Activated gamma-delta T cell (primary cell): ENCODE measurements around the gene TEX2.
"Not testable (repeated sequence)": the region's sequence is repeated elsewhere in the genome, so short reads cannot be mapped to it uniquely, and the experiment has no call there.

Experiments
- DNase-seq: peaks from one replicate; lab custom pipeline; 2025; lab: John Stamatoyannopoulos, UW

TEX2 gene

DNA sequence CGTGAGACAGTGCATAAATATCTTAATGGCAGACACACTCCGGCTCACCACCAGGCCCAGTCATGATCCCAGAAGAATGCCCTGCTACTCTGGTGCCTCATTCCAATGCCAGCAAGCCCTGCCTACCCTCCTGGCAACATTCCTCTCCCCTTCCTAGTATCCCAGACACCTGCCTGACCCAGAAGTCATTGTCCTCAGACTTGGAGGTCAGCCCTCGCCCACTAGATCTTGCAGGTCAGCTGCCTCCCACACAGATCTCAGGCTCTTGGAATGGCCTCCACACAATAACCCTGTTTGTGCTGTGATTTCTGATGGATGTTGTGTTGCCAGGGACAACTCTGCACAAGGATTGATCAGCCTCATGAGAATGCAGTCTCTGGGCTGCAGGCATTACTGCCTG lies 1.8 kb upstream of the TEX2 start:
- DNase-seq: no peak

DNA sequence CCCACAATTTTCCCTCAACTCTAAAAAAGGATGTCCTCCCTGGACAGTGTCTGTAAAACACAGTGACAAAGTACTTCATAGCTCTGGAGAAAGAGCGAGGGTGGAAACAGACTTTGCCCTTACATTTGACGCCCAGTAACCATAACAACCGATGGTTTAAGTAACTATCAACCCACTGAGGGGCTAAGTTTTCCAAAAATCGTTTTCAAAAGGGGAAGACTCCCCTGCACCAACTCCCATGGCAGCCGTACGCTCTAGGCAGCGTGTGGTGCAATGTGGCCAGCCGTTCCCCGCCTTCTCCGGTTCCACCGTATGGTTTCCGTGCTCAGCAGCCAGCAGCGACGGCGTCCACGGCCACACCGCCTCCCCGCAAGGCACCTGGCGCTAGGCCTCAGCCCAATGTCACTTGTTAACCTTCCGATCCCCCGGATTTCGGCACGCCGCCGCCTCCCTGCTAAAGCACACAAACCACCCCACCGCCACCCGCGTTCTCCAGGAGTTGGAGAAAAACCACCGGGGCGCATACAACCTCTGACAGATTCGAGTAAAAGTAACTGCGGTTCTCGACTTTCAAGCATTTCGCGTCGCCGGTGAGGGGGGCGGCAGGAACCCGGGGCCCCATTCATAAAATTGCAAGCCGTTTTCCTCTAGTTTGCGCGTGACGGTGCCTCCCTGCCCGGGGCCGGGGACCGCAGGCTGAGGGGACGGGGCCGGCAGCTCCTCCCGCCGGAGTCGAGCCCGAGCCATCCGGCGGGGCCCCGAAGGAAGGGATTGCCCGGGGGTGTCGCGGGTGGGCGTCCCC lies 661 bp downstream of the TEX2 start:
- peak; percentile 58 for DNase-seq

DNA sequence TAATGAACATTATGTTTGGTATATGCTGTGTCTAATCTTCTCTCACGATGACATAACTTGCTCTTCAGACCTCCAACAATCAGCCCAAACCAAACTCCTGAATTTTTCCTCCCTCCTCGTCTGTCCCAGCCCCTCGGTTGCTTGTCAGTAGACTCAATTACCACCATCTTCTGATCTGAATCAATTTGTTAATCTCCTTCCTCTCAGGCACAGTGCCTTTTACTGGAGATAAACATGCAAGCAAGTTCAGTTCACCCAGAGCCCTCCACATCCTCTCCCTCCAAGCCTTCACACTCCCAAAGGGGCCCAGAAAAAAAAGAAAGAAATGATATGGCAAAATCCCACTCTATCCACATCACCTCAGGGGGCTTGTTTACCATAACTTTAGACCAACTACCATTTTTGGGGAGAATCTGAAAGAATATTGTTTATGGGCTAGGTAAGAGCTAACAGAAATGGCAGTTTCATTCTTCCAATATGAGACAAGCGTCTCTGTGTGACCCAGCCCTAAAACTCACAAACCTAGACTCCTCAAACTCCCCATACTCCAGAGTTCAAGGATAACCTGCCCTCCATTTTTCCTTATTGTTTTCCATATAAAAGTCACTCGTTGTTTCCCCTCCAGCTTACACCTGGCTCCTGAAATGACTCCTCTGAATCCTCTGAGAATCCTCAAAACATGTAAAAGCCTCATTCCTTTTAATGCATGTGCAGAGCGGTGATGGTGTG lies 1.5 kb downstream of the TEX2 start:
- DNase-seq: no peak

DNA sequence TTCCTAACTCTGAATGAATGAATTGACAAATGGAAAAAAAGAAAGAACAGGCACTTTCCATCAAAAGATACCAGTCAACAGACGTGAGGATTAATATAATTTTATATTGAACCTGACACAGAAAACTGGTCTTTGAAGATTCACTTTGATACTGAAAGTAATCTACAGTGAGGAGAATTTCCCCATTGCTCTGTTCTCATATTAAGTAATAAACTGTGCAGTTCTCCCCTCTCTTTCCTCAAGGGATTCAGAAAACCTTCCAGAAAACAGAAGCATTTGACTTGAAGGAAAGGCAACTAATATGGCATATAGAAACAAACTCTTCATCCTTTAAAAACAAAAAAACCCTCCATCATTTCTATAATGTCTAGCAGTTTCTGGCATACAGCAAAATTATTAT lies 2.2 kb downstream of the TEX2 start:
- DNase-seq: no peak

GRCh38 chr17:64259922-64260321 lies 3.1 kb downstream of the TEX2 start:
- no peak for DNase-seq

DNA sequence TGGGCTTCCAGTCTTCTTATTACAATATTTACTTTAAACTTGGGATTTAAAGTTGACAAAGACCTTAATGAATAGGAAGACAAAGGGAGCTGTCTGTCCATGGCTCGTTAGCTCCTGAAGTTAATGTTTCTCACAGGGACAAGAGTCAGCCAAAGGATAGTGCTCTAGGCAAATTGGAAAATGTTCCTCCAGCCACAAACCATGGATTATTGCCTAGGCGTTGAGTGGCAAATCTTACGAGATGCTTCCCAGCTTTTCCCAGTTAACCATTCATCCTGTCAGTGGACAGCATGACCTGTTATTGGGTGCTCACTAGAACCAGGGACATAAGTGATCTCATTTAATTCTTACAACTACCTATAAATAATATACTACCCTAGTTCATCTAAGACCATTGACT lies 3.6 kb downstream of the TEX2 start:
- no peak for DNase-seq

DNA sequence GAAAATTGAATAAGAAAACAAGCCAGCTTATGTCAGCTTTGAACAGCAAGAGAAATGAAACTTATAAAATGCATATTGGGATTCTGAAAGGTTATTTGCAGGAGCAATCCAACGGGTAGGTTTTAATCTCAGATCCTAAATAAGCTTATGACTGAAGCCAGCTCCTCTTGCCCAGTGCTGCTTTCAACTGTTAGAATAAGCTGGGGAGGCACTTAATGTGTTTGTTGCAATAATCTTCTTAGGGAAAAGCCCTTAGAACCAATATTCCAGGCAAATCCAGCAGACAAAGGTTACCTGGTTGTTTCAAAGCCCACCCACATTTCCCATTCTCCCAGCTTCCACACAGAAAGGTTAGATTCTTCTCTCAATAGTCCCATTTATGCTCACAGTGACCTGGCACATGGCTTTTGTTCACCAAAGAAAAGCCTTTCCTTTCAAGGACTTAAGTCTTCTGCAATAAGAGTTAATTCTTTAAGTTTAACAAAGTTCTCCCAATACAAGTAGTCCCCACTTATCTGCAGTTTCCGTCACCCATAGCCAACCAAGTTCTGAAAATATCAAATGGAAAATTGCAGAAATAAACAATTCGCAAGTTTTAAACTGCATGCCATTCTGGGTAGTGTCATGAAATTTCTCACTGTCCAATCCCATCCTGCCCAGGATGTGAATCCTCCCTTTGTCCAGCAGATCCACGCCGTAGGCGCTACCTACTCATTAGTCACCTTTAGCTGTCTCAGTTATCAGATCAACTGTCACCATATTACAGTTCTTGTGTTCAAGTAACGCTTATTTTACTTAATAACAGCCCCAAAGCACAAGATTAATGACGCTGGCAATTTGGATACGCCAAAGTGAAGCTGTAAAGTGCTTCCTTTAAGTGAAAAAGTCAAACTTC lies 5.9 kb downstream of the TEX2 start:
- DNase-seq: no peak

GRCh38 chr17:64255764-64256163 lies 7.3 kb downstream of the TEX2 start:
- DNase-seq: no peak

- DNase-seq: no peak
These were observed 8.3 kb downstream of the TEX2 start for GRCh38 chr17:64254755-64255154.

- no peak for DNase-seq
These were observed 9.6 kb downstream of the TEX2 start for GRCh38 chr17:64253470-64253869.

DNA sequence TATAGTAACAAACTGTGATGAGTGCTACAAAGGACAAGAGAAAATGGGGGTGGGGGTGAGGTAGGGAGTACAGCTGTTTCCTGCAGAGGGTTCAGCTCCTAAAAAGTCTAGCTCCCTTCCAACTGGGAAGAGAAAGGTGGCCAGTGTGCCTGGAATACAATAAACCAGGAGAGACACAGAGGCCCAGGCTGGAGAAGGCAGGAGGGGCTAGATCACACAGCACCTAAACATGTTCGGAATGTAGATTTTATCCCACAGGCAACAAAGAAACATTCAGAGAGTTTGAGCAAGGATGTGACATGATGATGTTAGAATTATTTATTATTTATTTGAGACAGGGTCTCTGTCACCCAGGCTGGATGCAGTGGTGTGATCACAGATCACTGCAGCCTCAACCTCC lies 10.2 kb downstream of the TEX2 start:
- no peak for DNase-seq

DNA sequence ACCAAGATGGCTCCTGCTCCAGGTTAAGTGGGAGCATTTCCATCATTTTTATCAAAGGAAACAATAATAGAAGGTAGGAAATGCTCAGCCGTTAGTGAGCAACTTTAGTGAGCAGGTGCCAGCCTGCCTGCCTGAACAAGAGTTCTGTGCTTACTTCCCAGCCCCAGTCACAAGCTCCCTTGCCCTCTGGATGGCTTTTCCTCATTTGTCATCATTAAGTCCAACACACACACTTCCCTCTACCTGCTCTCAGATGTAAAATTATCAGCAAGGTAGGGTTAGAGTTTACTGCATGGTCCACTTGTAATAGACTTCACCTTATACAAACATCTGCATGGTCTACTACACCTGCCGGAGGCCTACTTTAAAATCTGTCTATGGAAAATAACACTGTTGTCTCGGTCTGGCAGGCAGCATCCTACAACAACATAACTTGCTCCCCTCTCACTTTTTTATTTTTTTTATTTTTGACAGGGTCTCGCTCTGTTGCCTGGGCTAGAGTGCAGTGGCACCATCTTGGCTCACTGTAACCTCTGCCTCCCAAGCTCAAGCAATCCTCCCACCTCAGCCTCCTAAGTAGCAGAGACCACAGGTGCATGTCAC lies 12.7 kb downstream of the TEX2 start:
- DNase-seq: no peak

DNA sequence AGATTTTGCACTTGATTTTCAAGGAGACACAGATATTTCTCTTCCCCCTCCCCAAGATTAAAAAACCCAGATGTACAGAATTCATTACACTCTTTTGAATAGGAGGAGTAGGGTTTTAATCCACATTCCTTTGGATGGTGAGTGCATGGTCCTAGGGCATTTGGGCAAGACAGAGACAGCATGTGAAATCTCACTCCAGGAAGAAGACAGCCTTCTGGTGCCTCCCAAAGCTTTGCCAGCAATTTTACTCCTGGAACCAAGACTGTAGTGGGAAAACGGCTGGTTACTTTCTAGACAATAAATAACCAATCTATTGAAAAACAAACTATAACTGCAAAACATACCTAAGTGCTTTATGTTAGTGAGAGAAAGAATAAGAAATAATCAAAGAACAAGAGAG lies 15.2 kb downstream of the TEX2 start:
- DNase-seq: no peak

- no peak for DNase-seq
These were observed 17.6 kb downstream of the TEX2 start for GRCh38 chr17:64245218-64246145.

DNA sequence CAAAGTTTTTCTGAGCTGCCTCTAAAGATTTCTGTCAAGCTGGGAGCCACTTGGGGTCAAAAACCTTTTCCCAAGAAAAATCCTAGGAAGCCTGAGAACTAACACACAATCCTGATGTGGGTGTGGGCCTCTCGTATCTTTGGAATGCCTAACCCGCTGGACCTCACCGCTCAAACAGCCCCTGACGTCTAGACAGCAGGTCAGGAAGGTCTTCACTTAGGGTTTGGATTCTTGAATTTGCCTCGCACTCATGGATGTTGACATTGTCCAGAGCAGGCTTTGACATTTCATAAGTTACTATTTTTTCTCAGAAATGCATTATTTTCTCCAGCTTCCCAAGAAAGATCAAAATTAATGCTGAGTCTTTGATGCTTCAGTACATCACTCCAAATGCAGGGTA lies 18.9 kb downstream of the TEX2 start:
- no peak for DNase-seq

GRCh38 chr17:64243340-64243739 lies 19.7 kb downstream of the TEX2 start:
- no peak for DNase-seq

DNA sequence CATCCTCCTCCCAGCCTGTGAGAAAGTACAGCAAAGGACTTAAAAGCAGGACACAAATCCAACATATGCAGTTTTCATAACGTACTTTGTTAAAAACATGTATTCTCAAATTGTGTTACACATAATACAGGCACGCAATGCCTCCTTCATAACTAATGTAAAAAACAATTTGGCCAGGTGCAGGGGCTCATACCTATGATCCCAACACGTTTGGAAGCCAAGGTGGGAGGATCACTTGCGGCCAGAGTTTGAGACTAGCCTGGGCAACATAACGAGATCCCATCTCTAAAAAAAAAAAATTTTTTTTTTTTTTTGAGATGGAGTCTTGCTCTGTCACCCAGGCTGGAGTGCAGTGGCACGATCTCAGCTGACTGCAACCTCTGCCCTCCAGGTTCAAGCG lies 20.4 kb downstream of the TEX2 start:
- DNase-seq: no peak

DNA sequence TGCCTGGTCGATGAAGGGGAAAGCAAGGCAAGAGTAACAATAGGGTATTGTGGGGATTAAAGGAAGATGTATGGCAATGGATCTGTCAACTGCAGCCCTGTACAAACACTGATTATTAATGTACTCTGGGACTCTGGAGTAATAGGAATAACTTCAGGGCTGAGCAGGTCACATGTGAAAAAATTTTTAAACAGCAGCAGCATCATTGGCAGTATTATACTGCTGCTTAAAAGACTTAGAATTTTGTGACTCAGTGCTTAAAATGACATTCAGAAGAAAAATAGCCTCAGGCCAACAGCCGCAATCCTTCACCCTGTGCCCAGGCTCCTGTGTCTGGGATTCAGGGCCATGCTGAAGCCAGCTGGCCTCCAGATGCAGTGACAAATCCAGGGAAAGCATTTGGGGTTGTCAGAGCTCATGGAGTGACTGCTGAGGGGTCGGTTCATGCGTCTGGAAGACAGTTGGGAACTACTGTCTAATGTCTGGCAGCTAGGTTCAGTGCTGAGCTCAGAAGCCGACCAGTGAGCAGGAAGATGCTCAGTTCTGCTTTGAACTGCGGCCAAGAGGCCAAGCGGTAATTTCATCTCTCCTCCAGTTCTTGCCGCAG lies 22.2 kb downstream of the TEX2 start:
- DNase-seq: no peak

- no peak for DNase-seq
These were observed 22.8 kb downstream of the TEX2 start for GRCh38 chr17:64240261-64240740.

GRCh38 chr17:64238449-64238848 lies 24.6 kb downstream of the TEX2 start:
- DNase-seq: not testable (repeated sequence)
